Measurements from ENCODE around the gene CPTP. TPM values are rescaled to one million over a fixed set of nuclear protein-coding genes. Genes with fewer than 3 reads are reported as not detected.
A peak's percentile ranks its signal among the peaks of the same experiment; 100 is the strongest.

The CPTP gene
- total RNA-seq, result 112 TPM
- long read RNA-seq, transcript CPTP-201 (3 exons, 2,190 nt), result major isoform, 128 of 226 reads
- long read RNA-seq, transcript CPTP-202 (2 exons, 1,101 nt), result minor isoform, 48 of 226 reads
- long read RNA-seq, partial matches to known transcripts, result 45 of 226 reads
- long read RNA-seq, other reads (novel, unspliced or antisense), result 2 of 226 reads

DNA sequence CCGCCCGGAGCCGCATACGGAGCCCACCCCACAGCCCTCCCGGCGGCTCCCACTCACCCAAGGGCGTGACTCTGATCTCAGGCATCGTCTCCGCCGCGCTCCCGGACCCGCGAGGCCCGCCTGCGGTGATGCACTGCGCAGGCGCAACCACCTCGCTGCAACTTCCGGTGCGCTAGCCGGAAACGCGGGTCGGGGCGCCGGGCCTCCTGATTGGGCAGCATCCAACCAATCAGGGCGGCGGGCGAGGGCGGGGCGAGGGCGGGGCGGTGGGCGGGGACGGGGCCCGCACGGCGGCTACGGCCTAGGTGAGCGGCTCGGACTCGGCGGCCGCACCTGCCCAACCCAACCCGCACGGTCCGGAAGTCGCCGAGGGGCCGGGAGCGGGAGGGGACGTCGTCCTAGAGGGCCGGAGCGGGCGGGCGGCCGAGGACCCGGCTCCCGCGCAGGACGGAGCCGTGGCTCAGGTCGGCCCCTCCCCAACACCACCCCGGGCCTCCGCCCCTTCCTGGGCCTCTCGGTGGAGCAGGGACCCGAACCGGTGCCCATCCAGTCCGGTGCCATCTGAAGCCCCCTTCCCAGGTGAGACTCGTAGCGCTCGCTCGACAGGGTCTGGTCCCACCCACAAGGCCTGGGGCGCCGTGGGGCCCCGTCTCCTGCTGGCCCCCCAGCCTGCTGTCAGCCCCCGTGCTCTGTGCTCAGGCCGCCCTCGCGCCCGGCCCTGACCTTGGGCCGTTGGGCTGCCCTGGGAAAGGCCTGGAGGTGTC lies at the start of gene CPTP, which contains the start of gene INTS11:
Gene CPTP, plus strand, starts transcription at position 279 of the 764 bp plus-strand sequence. CDS start 2,109 bp downstream, outside the sequence.
Gene INTS11, minus strand, starts transcription at position 137 of the 764 bp plus-strand sequence. Its CDS starts 52 bp downstream, at position 85.
- peak; percentile 79 for ATAC-seq
- DNase-seq, result peak; percentile 97
- intact Hi-C loops (cut with micrococcal nuclease), result no loop called here

DNA sequence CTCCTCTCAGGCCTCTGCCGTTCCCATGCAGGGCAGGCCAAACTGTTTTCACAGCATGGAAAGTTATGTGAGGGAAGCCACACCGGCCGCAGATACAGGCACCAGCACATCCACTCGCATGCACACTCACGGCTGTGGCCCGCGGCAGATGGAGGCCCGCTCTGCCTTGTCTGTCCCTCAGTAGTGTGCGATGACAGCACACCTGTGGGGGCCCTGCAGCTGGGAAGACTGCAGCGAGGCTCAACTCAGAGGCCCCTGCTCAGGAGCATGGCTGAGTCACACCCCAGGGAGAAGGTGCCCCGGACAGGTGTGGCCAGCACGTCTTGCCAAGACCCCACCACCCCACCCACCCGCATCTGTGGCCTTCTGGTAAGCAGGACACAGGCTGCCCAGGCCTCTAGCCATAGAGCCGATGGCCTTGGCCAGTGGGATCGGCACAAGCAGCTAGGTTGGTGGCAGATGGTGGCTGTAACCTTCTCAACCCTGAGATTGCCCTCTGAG lies 49.6 kb upstream of the CPTP start:
- intact Hi-C loops (cut with micrococcal nuclease), result no loop called here
- ATAC-seq (no peak), DNase-seq (no peak)

DNA sequence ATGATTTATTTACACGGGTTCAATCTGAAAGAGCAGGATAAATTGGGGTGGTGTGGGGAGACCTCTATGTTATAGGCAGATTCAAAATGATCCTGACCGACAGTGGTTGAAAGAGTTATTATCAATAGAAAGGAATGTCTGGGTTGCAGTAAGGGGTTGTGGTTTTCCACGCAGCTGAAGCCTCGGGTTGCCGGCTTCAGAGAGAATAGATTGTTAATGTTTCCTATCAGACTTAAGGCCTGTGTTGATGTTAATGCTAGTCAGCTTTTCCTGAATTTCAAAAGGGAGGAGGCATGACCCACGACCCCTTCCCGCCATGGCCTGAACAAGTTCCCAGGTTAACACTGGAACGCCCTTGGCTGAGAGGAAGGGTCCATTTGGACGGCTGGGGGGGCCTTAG lies 48.8 kb upstream of the CPTP start:
- intact Hi-C loops (cut with micrococcal nuclease), result no loop called here
- ATAC-seq (no peak), DNase-seq (no peak)

DNA sequence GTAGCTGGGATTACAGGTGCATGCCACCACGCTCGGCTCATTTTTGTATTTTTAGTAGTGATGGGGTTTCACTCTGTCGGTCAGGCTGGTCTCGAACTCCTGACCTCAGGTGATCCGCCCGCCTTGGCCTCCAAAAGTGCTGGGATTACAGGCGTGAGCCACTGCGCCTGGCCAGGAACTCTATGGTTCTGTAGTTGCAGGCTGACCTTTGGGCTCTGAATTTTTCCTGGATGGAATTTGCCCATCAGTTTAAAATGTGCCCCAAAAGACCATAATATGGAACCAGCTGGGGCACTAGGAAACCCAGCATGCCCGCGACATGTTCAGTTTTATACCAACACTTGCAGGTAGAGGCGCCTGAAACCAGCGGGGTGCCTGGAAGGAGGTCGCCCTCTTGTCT lies 46.0 kb upstream of the CPTP start:
- DNase-seq (no peak), ATAC-seq (no peak)
- intact Hi-C loops (cut with micrococcal nuclease), result no loop called here

DNA sequence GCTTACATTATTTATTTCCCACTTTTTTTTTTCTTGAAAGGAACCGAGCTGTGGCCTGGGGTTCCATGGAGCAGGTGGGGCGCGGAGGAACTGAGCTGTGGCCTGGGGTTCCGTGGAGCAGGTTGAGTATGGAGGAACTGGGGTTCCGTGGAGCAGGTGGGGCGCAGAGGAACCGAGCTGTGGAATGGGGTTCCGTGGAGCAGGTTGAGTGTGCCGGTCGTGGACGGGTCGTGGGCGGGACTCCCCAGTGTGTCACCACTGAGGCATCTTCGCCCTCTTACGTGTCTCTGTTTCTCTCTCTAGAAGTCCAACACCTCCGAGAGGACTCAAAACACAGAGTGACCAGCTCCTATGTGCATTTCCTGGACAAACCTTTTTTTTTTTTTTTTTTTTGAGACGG lies 45.6 kb upstream of the CPTP start:
- ATAC-seq (no peak), DNase-seq (no peak)
- intact Hi-C loops (cut with micrococcal nuclease), result no loop called here

DNA sequence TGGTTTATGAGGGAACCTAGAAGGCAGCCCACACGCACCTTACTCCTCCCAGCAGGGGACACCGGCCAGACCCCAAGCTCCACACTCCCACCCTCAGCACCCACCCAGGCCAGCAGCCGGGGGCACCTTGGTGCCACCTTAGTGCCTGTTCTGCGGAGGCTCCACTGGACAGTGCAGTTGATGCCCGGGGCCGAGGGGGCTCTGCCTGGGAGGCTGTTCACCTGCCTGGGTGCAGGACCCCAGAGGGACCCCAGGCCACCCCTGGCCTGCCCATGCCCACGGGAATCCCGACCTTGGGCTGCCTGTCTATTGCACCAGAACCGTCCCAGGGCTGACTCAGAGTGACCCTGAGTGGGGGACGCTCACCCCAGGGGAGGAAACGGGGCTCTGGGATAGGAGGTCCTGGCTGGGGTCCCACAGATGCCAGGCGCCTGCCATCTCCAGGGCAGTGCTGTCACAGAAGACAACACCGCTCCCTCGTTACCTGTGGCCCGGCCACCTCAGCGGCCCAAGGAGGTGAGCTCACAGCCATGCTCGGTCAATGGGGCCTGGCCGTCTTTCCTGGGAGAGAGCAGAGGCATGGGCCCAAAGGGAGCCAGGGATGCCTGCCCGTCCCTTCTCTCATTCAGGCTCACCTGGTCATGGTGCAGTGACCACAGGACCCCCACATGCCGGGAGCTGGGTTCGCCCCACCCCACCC lies 43.7 kb upstream of the CPTP start:
- ATAC-seq (no peak), DNase-seq (no peak)
- intact Hi-C loops (cut with micrococcal nuclease), result no loop called here

DNA sequence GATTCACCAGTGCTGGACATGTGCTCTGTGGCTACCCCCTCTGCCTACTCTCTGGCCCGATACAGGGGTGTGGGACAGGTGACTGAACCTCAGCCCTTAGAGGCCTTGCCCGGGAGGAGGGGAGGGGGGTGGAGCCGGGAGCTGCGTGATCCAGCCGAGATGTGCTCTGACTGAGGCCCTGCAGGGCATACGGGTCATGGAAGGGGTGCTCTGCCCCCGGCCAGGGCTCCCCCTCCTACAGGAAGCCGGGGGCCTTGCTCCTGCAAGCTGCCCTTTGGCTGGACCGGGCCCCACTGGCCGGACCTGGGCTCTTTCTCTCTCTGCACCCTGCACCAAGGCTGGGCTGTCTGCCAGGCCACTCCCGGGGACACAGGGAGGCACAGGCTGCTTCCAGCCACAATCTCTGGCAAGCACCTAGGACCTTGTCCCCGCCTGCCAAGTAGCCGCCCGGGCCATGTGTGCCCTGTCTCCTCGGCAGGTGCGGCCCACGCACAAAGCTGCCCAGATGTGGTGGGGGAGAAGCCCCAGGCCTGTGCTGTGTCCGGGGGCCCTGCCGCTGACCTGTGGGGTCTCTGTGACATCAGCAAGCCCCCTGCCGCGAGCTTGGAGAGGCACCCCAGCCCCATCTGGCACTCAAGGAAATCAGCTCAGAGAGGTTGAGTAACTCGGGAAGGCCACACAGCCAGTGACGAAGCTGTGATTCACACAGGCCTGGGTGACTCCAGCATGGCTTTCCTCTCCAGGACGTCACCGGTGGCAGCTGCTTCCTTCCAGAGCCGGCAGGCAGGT lies 42.9 kb upstream of the CPTP start:
- DNase-seq (peak; percentile 93), ATAC-seq (peak; percentile 94)
- intact Hi-C loops (cut with micrococcal nuclease), result no loop called here

DNA sequence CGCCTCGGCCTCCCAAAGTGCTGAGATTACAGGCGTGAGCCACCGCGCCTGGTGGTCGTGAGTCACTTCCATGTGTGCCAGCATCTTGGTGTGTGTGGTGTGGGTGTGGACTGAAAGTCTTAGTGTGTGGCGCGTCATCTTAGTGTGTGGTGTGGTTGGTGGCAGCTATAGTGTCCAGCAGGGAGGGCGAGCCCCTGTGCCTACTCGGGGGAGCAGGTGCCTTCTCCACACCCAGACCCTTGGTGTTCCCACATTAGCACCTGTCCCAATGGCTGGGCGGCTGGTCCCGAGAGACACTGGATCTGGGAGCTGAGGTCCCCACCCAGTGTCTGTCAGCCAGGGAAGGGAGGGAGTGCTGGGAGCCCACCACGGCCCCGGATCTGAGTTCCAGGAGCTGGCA lies 41.6 kb upstream of the CPTP start:
- ATAC-seq (no peak), DNase-seq (no peak)
- intact Hi-C loops (cut with micrococcal nuclease), result no loop called here

DNA sequence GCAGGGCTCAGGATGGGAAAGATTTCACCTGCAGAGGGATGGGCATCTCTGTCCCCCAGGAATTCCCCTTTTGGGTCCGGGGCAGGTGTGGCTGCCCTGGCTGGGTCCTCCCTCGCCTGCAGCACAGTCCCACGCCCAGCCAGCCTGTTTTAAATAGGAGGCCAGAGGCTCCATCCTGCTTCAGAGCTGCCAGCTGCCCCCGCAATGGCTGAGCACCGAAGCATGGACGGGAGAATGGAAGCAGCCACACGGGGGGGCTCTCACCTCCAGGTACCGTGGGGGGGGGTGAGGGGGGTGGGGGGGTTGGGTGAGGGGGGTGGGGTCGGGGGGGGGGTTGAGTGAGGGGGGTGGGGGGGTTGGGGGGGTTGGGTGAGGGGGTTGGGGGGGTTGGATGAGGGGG lies 40.8 kb upstream of the CPTP start:
- ATAC-seq, result no peak
- no peak for DNase-seq
- intact Hi-C loops (cut with micrococcal nuclease), result no loop called here

DNA sequence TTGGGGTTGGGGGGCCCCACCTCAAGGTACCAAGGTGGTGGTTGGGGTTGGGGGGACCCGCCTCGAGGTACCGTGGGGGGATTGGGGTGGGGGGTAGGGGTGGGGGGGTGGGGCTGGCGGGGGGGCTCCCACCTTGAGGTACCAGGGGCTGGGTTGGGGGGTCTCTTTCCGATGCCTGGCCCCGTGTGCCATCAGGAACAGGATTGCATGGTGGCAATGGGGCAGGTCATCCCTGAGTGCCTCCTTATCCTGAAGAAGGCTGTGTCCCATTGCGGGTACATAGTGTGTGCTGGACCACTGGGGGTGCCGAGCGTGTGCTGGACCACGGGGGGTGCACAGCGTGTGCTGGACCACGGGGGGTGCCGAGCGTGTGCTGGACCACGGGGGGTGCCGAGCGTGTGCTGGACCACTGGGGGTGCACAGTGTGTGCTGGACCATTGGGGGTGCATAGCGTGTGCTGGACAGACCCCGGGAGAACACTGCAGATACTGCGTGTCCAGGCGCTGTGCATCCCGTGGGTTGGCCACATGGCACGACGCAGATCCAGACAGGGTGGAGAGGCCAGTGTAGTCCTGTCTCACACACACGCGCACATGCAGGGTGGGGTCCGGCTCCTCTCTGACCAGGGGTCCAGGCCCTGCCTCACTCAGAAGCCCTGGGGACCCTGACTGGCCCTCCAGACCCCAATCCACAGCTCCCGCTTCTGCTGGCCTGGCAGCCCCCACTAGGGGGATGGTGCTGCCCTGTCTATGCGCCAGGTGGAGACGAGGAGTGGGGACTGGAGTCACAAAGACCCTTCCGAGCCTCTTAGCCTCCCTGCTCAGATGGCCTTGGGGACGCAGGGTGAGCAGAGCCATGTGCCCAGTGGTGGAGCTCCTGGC lies 40.1 kb upstream of the CPTP start:
- ATAC-seq (no peak), DNase-seq (no peak)
- intact Hi-C loops (cut with micrococcal nuclease), result no loop called here

DNA sequence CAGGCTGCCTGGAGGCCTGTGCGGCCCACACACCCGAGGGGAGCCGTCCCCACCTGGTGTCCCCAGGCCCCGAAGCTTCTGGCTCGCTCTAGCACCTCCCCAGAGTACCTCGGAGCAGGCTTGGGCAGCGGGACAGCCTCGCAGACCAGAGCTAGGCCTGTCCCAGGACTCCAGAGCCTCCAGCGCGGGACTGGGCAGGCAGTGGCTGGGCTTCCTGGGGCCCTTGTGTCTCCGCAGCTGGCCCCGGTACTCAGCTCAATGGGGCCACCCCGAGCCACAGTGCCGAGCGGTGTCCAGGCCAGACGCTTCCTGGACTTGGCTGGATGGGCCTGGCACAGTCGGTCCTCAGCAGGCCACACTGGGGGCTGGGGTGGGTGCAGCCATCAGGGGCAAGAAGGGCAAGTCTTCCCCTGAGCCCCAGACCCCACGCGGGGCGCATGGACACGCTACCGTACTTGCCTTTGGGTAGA lies 39.5 kb upstream of the CPTP start:
- no peak for DNase-seq
- intact Hi-C loops (cut with micrococcal nuclease), result no loop called here
- no peak for ATAC-seq

DNA sequence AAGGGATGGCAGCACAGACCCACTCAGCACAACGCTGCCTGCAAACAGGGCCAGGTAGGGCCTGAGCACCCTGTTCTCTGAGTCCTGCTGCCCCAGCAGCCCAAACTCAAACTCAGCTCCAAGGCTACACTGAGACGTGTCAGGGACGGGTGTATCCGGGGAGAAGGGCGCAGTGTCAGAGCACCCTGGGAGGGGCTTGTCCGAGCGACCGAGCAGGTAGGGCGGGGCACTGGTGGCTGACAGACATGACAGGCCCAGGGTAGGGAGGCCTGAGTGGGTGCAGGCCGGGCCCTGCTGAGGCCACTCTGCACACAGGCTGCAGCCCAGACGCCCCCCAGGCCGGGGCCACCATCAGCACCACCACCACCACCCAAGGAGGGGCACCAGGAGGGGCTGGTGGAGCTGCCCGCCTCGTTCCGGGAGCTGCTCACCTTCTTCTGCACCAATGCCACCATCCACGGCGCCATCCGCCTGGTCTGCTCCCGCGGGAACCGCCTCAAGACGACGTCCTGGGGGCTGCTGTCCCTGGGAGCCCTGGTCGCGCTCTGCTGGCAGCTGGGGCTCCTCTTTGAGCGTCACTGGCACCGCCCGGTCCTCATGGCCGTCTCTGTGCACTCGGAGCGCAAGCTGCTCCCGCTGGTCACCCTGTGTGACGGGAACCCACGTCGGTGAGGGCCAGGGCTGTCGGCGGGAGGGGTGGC lies 38.8 kb upstream of the CPTP start:
- intact Hi-C loops (cut with micrococcal nuclease), result no loop called here
- ATAC-seq (no peak), DNase-seq (peak; percentile 30)

DNA sequence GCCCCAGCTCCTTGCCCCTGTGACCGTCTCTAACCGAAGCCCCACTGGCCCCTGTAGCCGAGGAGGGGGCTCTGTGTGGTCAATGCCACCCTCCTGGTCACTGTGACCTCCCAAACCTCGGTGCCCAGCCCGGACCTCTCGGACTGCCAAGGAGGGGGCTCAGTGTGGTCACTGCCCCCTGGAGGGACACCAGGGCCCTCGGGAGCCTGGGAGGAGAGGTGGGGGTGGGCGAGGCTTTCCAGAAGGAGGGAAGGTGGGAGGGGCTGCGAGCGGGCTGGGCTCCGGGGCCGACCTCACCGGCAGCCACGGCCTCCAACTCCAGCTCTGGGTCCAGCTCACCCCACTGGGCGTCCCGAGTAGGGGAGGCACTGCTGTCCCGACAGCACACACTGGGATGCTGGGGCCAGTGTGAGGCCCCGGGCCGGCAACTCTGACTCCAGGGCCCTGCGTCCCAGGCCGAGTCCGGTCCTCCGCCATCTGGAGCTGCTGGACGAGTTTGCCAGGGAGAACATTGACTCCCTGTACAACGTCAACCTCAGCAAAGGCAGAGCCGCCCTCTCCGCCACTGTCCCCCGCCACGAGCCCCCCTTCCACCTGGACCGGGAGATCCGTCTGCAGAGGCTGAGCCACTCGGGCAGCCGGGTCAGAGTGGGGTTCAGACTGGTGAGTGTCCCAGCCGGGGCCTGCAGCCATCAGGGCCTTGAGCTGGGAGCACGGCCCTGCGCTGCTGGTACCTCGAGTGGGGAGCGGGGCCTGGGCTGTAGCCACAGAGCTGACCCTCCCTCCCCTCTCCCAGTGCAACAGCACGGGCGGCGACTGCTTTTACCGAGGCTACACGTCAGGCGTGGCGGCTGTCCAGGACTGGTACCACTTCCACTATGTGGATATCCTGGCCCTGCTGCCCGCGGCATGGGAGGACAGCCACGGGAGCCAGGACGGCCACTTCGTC lies 38.0 kb upstream of the CPTP start:
- ATAC-seq (no peak), DNase-seq (peak; percentile 28)
- intact Hi-C loops (cut with micrococcal nuclease), result no loop called here

DNA sequence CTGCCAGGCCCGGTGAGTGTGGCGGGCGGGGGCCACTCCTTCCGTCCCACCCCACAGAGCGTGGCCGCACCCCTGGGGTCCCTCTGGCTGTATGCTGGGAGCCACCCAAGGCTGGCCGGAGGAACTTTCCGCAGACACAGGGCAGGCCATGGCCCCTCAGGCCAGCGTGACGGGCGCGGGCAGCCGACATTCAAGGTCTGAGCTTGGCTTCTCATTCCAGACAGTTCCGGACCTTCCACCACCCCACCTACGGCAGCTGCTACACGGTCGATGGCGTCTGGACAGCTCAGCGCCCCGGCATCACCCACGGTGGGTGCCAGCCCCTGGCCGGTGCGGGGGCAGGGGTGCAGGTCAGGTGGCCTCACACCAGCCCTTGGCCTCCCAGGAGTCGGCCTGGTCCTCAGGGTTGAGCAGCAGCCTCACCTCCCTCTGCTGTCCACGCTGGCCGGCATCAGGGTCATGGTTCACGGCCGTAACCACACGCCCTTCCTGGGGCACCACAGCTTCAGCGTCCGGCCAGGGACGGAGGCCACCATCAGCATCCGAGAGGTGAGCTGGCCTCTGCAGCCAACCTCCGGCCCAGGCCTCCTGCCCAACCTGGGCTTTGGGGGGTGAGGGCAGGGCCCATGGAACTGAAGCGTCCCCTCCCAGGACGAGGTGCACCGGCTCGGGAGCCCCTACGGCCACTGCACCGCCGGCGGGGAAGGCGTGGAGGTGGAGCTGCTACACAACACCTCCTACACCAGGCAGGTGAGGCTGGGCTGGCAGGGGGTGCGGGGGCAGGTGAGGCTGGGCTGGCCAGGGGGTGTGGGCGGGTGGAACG lies 37.1 kb upstream of the CPTP start:
- ATAC-seq (no peak), DNase-seq (no peak)
- intact Hi-C loops (cut with micrococcal nuclease), result no loop called here

DNA sequence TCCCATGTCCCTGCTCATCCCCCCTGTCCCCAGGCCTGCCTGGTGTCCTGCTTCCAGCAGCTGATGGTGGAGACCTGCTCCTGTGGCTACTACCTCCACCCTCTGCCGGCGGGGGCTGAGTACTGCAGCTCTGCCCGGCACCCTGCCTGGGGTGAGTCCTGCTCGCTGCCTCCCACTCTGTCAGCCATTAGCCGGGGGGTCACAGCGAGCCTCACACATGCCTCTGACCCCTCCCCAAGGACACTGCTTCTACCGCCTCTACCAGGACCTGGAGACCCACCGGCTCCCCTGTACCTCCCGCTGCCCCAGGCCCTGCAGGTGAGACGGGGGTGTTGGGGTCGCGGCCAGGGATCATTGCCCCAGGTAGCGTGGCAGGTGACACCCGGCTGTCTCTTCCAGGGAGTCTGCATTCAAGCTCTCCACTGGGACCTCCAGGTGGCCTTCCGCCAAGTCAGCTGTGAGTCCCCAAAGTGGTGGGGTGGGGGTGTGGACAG lies 34.3 kb upstream of the CPTP start:
- intact Hi-C loops (cut with micrococcal nuclease), result no loop called here
- peak; percentile 70 for DNase-seq
- ATAC-seq, result peak; percentile 42

Measured in left ventricle myocardium superior (tissue), 1 donor.